IPS-18c (cell line): ENCODE data around the gene NUAK1.

Experiments
- H3K4me3 ChIP-seq: 2 replicates; pipeline ENCODE4 v1.7.0; 2013; ENCODE audit warnings: low read depth, mild to moderate bottlenecking, low read length, moderate library complexity; ENCODE audit not compliant: insufficient read depth
- H3K9me3 ChIP-seq: one replicate; pipeline ENCODE4 v1.6.1; 2013; ENCODE audit warnings: mild to moderate bottlenecking, low read length, moderate library complexity; ENCODE audit not compliant: control insufficient read depth, insufficient read depth

NUAK1 gene

GRCh38 chr12:106039242-106039641 is 99.5 kb downstream of the NUAK1 start:
- no peak overlapping the region for H3K4me3 ChIP-seq
- no peaks in the 10 kb centered on the region for H3K9me3 ChIP-seq

DNA sequence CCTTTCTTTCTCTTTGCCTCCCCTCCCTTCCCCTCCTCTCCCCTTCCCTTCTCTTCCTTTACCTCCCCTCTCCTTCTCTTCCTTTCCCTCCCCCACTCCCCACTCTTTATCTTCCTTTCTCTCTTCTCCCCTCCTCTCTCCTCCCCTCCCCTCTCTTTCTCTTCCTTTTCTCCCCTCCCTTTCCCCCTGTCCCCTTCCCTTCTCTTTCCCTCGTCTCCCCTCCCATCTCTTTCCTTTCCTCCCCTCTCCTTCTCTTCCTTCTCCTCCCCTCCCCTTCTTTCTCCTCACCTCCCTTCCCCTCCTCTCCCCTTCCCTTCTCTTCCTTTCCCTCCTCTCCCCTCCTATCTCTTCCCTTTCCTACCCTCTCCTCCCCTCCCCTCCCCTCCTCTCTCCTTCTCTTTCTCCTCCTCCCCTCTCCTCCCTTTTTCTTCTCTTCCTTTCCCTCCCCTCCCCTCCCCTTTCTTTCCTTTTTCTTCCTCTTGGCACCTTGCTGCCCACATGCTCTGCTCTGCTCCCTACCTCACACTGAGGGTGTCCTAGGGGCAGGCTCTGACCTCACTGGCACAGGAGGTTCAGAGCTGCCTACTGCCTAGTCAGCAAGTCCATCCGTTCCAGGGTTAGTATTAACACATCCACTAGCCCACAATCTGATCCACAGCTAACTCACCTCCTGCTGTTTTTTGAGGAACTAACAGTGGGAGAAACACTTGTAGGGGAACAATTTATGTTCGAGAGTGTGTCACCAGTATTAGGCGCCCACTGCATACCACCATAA is 101.0 kb downstream of the NUAK1 start:
- H3K4me3 ChIP-seq = no peak overlapping the region
- no peaks in the 10 kb centered on the region for H3K9me3 ChIP-seq

DNA sequence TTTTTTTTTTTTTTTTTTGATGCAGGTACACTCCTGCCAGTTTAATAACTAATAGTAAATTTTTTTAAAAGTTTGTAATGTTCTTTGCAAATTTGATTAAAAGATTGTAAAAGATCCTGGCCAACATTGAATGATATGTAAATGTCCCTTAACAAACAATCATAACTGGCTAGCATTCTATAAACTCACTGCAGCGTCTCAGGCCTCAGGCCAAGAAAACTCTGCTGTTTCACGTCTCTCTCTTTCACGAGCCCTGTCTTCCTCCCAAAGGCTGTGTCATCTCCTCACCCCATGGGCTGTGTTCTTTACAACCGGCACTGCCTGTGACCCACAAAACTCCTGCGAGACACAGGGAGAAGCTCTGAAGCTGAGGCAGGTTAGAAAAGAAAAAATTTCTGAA is 103.3 kb downstream of the NUAK1 start:
- Histone ChIP-seq H3K9me3 (no peaks in the 10 kb centered on the region), H3K4me3 (no peak overlapping the region)

DNA sequence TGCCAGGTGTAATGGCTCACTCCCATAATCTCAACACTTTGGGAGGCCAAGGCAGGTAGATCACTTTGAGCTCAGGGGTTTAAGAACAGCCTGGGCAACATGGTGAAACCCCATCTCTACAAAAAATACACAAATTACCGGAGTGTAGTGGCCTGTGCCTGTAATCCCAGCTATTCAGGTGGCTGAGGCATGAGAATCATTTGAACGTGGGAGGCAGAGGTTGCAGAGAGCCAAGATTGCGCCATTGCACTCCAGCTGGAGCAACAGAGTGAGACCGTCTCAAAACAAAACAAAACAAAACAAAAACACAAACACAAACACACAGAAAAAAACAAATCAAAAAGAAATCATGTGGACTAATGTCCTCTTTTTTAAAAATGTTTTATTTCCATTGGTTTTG is 104.4 kb downstream of the NUAK1 start:
- Histone ChIP-seq H3K4me3 (no peak overlapping the region), H3K9me3 (no peaks in the 10 kb centered on the region)

DNA sequence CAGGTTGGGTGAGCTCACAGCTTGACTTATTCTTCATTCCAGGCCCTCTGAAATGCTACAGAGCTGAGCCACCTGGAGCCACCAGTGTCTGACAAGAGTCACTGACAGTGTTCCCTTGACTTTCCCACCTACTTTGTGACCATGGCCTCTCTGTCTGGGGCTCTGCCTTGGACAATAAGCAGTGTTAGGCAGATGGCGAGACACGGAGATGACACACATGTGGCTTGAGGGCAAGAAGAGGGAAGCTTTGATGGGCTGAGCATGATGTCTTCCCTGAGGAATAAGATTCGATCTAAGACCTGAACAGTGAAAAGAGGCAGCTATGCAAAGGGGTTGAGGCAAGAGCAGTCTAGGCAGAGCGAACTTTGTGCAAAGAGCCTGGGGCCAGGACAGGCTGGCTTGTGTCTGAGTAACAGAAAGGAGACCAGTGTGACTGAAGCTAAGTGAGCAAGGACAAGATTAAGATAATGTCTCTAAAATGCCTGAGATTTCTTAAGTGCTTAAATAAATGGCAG is 105.5 kb downstream of the NUAK1 start:
- no peak overlapping the region for H3K4me3 ChIP-seq
- H3K9me3 ChIP-seq = no peaks in the 10 kb centered on the region

- Histone ChIP-seq H3K4me3 (no peak overlapping the region), H3K9me3 (no peaks in the 10 kb centered on the region)
Observed at GRCh38 chr12:106032623-106032925, 106.2 kb downstream of the NUAK1 start.

DNA sequence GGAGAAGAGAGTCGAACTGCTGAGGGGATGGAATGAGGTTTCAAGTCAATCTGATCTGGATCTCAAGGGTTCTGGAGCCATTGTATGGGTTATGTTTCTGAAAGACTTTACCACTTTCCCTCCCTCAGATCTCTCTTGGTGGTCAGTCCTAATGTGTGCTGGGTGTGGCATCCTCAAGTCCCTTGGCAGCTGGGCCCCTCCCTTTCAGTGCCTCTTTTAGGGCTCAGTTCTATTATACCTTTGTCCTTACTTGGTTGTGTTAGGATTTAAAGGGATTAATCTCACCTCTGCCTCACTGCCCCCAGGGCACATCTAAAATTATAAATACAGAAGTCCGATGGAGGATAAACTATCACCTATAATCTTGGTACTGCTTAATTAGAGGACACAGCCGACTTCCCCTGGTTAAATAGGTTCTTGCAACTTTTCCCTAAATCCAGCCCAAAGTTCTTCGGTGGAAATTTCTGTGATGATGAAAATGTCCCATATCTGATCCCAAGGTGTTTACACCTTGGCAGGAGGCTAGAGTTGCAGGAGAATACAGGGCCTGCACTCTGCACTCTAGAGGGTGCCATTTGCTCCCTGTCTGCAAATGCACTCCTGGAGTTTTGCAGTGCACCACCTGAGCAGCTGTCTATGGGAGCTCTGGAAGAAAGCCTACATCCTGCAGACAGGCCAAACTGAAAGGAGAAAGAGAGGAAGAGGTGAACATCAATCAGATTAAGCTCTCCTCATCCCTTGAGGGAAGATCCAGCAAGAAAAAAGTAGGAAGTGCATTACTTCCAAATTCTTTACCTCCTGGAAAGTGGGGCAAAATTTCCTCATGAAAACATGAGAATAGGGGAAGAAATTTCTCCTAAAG is 106.8 kb downstream of the NUAK1 start:
- H3K9me3 ChIP-seq = no peaks in the 10 kb centered on the region
- H3K4me3 ChIP-seq = no peak overlapping the region

GRCh38 chr12:106030210-106031071 is 108.3 kb downstream of the NUAK1 start:
- Histone ChIP-seq H3K4me3 (no peak overlapping the region), H3K9me3 (no peaks in the 10 kb centered on the region)

DNA sequence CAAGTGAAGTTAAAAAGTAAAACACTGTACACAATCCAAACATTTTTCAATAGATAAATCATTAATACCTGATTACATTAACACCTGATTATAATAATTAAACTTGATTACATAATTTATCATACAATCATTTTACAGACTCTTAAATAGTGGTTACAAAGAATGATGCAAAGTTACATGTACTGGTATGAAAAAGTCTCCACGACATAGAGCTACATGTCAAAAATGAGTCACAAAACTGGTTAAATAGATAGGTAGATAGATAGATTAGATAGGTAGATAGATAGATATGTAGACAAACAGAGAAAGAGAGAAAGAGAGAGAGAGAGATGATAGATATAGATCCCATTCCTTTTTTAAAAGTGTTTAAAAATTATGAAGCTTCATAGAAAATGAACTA is 109.2 kb downstream of the NUAK1 start:
- no peak overlapping the region for H3K4me3 ChIP-seq
- H3K9me3 ChIP-seq = no peaks in the 10 kb centered on the region

GRCh38 chr12:106027911-106028310 is 110.8 kb downstream of the NUAK1 start:
- no peaks in the 10 kb centered on the region for H3K9me3 ChIP-seq

GRCh38 chr12:106027286-106027685 is 111.5 kb downstream of the NUAK1 start:
- no peaks in the 10 kb centered on the region for H3K9me3 ChIP-seq
- no peak overlapping the region for H3K4me3 ChIP-seq

More at GRCh38 chr12:106027911-106028310, 110.8 kb downstream of the NUAK1 start:
- no peak overlapping the region for H3K4me3 ChIP-seq

DNA sequence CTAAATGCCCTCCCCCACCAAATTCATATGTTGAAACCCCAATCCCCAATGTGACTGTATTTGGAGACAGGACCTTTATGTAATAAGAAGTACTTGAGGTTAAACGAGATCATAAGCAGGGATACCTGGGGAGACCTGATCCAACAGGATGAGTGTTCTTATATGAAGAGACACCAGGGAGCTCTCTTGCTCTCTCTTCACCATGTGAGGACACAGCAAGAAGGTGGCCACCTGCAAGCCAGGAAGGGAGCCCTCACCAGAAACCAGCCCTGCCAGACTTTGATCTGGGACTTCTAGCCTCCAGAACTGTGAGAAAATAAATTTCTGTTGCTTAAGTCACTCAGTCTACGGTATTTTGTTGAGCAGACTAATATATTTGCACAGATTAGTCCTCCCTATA is 113.6 kb downstream of the NUAK1 start:
- H3K4me3 ChIP-seq = no peak overlapping the region

GRCh38 chr12:106023039-106023438 is 115.7 kb downstream of the NUAK1 start:
- Histone ChIP-seq H3K9me3 (peaks cover 8% of the 10 kb centered on the region), H3K4me3 (no peak overlapping the region)

More for the DNA sequence above, 113.6 kb downstream of the NUAK1 start:
- peaks cover 2% of the 10 kb centered on the region for H3K9me3 ChIP-seq

DNA sequence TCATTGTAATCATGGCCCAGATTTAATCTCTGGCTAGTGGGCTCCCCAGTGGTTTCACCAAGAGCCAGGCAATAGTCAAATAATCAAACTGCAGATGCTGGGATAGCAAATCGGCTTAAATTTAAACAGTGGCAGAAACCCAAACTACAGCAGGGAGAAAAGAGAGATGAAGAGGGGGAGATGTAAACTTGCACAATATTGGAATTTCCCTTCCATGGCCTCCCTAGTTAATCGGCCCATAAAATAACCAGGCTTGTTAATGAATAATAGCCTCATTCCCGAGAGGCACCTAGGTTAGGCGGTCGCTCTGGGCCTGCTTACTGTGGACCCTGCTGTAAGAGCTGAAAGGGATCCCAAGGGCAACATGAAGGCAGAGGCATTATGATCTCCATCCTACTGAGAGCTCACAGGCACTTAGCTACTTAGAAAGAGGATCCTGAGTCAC is 116.2 kb downstream of the NUAK1 start:
- Histone ChIP-seq H3K4me3 (no peak overlapping the region), H3K9me3 (peaks cover 8% of the 10 kb centered on the region)

- Histone ChIP-seq H3K4me3 (no peak overlapping the region), H3K9me3 (peaks cover 8% of the 10 kb centered on the region)
Observed at GRCh38 chr12:106021516-106021915, 117.2 kb downstream of the NUAK1 start.

DNA sequence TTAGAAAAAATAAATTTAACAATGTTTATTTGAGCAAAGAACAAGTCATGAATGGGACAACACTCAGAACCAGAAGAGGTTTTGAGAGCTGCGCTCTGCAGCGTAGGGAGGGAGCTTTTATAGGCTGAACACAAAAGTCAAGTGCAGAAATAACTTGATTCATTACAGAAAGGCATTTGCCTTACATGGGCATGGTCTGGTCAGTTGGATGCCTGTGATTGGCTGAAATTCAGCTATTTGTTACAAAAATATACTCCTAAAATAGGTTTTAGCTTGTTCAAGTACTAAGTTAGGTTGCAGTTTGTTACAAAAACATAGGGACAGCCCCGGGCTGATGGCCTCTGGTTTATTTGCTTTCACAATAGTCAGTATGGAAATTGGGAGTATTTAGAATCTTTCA is 118.0 kb downstream of the NUAK1 start:
- Histone ChIP-seq H3K9me3 (peaks cover 8% of the 10 kb centered on the region), H3K4me3 (no peak overlapping the region)

DNA sequence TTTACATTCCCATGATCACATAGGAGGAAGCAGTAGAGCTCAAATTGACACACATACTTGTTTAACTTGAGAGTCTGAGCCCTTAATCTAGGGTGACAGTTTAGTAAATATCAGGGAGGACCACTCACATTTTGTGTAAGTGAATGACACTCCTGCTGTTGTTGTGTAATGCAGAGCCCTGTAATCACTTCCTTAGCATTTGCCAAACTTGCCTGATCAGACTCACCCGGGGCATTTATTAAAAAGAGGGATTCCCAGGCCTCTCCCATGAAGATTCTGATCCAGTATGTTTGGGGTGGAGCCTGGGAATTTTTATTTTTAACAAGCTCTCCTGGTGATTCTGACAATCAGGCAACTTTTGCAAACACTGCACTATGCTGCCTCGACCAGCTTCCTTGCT is 119.6 kb downstream of the NUAK1 start:
- peaks cover 8% of the 10 kb centered on the region for H3K9me3 ChIP-seq
- no peak overlapping the region for H3K4me3 ChIP-seq
